AG08396 (cell line): ENCODE measurements around the gene ACVRL1.

Source experiments
- DNase-seq: peaks from one replicate; pipeline ENCODE4 v3.0.0; 2012; ENCODE audit warnings: low spot score, mixed read lengths

ACVRL1 gene

DNA sequence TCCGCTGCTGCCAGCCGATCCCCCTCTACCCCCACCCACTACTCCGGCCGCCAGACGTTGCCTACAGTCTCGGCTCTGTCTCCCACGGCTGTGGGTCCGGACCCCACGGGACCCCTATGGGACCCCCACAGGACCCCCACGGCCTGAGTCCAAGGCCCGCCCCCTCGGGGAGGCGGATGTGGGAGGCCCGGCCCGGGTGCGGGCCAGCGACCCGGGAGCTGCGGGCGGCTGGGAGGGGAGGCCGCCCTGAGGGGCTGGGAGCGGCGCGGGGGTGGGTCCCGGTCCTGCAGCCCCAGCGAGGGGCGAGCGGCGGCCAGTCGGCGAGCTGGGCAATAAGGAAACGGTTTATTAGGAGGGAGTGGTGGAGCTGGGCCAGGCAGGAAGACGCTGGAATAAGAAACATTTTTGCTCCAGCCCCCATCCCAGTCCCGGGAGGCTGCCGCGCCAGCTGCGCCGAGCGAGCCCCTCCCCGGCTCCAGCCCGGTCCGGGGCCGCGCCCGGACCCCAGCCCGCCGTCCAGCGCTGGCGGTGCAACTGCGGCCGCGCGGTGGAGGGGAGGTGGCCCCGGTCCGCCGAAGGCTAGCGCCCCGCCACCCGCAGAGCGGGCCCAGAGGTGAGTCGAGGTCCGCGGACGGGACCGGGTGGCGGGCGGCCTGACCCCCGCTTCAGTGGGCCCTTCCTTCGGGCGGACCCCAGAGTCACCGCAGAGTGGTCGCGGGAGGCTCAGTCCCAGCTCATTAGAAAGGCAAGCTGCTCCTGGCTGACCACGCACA lies at the start of gene ACVRL1:
ACVRL1 (plus strand) TSS at position 422 of the 773 bp plus-strand sequence. CDS start 4,971 bp downstream, outside the sequence.
- peak; percentile 67 for DNase-seq

DNA sequence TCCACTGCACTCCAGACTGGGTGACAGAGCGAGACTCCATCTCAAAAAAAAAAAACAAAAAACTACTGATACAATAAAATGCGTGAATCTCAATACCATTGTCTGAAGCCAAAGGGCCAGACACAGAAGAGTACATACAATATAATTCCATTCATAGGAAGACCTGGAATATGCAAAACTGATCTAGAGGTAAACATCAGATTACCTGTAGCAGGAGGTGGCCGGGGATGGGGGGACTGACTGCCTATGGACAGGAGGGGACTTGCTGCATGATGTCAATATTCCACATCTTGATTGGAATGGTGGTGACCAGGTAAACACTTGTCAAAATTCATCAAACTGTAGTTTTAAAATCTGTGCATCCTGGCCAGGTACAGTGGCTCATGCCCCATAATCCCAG lies 46.3 kb upstream of the ACVRL1 start:
- DNase-seq, result no peak

DNA sequence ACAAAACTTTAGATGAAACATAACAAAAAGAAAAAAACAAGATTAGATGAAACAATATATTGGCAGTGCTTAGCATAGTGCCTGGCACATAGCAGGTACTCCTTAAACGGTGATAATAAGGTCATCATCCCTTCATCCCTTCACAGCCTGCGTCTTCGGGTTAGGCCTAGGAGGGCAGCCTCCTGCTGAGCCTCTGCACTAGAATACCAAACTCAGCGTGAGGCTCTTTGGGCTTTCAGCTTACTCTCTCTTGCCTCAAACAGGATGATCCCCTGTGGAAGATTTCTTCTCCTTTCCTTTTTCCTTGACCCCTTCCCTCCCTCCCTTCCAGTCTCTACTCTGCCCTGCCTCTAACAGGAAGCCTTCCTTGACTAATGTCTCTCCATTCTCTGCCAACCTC lies 44.4 kb upstream of the ACVRL1 start:
- peak; percentile 4 for DNase-seq

DNA sequence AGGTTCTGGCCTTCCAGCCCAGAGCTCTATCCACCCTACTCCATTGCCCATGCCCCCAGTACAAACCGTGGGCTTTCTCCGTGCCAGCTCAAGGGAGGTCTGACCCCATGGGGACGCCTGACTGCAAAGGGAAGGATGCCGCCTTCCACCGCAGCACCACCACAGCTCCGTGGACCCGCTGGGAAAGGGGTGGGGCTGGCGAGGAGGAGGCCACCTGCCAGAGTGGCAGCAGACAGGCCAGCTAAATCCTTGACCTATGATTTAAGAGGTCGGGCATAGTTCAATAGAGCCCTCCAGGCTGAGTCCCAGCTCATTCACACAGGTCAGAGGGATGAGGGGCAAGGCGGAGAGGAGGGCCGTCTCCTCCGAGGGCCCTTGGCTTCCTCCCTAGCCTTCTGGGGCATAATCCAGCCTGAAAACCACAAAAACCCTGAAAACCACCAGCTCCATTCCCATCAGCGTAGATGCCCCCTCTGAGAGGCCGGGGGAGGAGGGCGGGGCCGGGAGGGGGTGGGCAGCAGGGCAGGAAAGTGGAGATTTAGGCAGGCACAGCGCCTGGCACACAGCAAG lies 43.9 kb upstream of the ACVRL1 start:
- peak; percentile 7 for DNase-seq

DNA sequence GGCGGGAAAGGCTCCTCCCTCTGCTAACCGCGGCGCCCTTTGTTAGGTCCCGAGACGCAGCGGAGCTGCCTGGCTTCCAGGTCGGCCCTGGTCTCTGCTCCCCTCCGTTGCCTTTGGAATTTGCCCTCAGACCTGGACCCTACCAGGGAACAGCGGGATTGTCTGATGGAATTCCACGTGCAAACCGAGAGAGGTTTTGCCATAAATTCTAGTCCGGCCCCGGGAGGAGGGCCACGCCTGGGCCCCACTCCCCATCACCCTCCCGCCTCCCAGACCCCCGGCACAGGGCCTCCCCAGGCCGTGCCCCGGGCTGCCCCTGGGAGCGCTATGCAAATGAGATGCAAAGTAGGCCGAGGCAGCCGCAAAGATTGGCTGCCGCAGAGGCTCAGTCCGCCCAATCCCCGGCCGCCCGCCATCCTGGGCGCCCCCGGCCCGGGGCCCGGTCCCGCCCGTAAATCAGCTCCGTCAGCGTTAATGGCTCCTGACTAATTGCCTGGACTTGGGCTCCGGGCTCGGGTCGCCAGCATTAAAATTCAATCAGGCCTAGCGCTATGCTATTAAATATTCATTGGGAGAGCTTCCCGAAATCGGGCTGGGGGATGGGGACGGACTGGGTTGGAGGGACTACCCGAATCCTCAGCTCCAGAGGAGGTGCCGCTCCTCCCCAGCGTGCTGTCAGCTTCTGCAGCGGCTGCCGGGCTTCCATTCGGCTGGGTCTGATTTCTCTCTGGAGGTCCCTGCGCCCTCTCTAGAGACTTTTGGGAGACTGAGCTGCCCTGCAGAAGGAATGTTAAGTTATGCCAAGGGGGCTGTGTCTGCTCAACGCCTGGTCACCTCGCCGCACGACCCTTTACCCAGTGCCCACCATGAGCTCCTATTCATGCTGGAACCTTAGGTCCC lies 43.1 kb upstream of the ACVRL1 start:
- DNase-seq, result peak; percentile 40

DNA sequence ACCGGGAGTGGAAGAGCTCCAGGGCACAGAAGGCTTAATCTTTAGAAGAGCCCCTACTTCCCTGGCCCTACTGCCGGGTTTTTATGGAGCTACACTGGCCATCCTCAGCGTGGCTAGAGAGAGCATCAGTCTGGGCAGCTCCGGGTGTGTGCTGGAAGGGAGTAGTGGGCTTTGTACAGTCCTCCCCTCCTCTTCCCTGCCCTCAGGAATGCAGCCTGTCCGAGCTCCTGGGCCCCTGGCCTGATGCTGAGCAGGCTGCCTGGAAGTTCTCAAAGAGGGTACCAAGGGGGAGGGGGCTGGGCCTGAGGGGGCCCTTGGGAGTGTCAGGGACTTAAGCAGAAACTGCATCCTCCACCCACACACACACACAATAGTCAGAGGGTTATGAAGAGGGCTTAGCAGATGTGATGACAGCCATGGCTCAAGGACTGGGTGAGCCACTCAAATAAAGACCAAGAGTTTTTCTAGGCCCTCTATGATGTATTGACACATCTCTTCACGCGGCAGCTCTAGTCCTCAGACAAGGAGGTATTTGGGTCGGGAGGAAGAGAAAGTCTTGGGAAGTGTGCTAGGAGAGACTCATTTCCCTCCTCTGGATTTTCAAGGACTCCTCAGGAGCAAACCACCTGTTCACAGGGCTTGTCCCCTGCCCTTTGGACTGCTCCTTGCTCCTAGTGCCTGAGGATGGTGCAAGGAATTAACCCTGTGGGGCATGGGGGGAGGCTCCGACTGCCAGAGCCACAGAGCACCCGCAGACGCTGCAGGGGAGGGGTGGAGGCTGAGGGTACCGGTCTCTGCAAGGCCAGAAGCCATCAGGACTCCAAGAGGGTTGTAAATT lies 42.3 kb upstream of the ACVRL1 start:
- DNase-seq, result peak; percentile 31

DNA sequence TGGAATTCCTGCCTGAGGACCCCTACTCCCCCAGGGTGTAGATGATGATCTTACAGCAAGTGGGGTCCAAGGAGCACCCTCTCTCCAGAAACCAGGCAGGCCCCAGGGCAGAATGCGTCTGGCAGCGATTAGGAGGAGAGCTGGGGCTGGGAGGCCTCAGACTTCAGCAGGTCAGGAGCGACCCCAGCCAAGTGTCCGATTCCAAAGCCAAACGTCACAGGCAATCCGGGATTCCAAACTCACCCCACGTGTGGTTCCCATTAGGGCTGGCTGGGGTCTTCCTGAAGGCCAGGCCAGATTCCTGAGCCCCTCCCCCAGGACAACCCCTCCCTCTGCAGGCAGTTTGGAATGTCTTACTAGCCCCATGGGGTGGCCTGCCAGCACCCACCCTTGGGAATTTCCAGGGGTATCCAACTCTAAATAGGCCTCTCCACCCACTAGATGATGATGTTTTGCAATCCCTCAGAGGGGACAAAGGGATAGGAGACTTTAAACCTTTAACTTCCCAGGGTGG lies 41.5 kb upstream of the ACVRL1 start:
- DNase-seq, result peak; percentile 13

DNA sequence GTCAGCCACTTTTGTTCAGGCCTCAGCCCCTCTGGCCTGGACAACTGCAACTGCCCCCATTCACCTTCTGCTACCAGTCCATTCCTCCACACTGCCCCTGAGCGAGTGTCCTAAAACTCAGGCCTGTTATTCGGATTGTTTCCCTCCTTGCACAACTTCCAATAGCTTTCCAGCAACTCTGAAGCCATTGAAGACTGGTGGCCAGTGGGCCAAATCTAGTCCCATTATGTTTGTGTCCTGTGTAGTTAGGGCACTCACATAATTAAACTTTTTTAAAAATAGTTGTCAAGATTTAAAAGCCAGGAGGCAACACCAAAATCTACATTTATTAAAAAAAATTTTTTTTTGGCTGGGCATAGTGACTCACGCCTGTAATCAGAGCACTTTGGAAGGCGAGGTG lies 41.0 kb upstream of the ACVRL1 start:
- DNase-seq, result no peak

DNA sequence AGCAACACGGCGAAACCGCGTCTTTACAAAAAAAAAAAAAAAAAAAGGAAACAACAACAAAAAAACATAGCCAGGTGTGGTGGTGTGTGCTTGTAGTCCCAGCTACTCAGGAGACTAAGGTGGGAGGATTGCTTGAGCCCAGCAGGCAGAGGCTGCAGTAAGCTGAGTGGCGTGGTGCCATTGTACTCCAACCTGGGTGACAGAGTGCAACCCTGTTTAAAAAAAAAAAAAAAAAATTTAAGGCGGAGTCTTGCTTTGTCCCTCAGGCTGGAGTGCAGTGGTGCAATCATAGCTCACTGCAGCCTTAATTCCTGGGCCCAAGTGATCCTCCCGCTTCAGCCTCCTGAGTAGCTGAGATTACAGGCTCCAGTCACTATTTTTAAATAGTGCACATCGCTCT lies 40.5 kb upstream of the ACVRL1 start:
- no peak for DNase-seq

DNA sequence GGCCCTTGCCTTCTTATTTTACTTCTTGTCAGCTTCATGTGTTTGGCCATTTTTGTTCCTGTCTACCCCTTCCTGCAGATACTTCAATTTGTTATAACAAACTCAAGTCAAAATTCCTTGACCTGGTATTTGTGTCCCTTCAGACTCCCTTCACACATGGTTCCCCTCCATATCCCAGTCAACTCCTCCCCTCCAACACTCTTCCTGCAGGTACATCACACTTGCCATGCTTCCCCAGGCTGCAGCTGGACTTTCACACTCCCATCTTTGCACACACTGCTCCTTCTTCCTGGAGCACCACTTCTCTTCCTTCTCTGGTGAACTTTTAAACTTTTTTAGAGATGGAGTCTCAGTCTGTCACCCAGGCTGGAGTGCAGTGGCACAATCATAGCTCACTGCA lies 39.9 kb upstream of the ACVRL1 start:
- DNase-seq, result peak; percentile 6

DNA sequence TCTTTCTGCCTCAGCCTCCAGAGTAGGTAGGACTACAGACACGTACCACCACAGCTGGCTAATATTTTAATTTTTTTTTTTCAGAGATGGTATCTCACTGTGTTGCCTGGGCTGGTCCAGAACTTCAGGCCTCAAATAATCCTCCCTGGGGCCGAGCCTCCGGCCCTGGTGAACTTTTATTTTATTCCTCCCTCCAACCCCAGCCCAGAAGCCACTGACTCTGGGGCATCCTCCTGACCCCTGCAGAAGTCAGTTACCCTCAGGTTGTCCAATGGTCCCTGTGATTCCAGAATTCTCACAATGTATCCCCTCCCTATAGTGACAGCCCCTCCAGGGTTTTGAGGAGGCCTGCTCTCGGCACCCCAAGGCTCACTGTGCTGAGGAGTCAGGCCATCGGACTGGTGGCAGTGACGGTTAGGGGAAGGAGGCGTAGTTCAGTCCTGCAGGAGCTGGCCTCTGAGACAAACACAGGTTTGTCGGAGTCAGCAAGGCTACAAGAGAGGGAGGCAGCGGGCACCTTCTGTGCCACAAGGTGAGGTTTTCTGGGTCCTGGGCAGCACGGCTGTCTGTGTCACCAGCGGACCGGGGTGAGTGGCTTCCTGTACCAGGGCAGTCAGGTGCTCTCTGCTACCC lies 39.4 kb upstream of the ACVRL1 start:
- no peak for DNase-seq

DNA sequence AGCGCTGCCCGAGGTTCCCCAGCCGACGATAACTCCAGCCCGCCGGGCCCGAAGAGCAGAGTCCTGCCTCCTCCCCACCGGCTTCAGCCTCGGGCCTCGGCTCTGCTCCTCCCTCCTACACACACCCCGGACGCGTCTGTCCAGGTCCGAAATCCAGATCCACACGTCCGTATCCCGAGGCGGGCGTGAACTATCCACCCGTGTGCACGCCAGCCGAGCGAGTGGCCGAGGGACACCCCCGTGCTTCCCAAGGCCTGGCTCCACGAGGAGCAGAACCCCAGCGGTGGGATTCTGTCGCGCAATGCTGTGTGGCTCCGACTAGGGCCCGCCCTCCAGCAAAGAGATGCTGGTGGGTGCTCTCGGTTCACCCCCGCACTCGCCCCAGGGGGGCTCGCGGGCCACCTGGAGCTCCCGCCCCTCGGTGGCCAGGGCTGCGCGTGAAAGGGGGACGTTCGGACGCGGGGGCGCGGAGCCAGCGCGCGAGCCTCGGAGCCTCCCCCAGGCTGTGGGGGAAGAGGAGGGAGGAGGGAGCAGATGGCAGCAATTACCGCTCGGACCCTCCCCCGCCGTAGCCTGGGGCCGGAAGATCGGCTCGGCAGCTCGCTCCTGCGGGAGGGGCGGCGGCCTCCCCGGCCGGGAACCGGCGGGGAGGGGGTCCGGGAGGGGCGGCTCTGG lies 38.3 kb upstream of the ACVRL1 start:
- DNase-seq, result peak; percentile 54

DNA sequence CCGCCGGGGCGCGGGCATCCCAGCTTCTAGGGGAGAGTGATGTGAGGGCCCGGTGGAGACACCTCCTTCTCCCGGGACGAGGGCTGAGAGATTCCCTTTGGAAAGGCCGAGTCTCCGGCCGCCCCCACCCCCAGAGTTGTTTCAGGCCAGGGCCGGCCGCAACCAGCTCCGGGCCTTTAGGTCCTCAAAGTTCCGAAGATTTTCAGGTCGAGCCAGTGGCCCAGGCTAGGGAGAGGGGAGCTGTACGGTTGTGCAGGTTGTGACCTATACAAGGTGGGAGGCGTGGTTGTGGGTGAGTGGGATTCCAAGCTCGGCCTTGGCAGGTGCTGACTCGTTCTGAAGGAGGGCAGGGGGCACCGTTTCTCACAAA lies 37.8 kb upstream of the ACVRL1 start:
- DNase-seq, result no peak

DNA sequence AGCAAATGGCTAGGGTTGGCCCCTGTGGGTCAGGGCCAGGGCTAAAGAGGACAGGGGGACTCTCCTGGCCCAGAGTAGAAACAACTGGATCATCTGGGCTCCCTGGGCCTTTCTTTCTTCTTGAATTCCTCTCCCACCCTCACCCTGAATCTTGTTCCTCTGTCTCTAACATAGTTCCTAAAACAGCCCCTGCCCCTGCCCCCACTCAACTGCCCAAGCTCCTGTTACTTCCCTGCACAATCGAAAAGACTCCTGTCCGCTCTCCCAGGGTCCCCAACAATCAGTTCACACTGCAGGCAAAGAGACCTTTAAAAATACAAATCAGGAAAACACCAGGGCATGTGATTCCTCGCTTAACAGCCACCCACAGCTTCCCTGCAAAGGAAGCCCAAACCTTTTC lies 37.4 kb upstream of the ACVRL1 start:
- DNase-seq, result no peak

DNA sequence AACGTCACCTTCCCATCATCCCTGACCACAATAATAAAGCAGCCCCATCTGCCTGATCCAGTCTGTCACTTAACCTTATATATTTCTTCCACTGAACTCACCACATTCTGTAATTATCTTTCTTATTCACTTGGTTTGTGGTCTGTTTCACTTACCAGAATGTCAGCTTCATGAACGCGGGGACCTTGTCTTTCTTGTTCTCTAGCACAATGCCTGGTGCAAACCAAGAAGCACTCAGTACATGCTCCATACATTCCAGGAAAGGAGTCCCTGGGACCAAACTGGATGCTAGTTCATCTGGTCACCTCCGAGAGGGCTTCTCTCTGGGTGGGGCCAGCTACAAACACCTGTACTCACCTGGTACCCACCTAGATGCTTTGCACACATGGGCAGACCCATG lies 36.8 kb upstream of the ACVRL1 start:
- DNase-seq, result no peak

DNA sequence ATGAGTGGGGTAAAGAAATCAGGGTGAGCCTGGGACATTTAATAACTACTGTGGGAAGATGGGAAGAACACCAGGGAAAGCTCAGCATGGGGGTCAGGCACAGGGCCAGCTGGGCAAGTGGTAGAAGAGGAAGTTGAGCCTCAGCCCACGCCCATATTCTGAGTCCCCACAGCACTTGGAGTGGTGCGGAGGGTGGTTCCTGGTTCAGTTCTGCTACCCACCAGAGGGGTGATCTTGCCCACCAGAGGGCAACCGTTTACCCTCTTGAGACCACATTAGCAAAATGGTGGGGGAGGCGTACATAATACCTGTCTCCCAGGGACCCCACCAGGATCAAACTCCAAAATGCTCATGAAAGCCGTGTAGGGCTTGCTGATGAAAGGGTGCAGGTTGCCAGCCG lies 36.2 kb upstream of the ACVRL1 start:
- no peak for DNase-seq

DNA sequence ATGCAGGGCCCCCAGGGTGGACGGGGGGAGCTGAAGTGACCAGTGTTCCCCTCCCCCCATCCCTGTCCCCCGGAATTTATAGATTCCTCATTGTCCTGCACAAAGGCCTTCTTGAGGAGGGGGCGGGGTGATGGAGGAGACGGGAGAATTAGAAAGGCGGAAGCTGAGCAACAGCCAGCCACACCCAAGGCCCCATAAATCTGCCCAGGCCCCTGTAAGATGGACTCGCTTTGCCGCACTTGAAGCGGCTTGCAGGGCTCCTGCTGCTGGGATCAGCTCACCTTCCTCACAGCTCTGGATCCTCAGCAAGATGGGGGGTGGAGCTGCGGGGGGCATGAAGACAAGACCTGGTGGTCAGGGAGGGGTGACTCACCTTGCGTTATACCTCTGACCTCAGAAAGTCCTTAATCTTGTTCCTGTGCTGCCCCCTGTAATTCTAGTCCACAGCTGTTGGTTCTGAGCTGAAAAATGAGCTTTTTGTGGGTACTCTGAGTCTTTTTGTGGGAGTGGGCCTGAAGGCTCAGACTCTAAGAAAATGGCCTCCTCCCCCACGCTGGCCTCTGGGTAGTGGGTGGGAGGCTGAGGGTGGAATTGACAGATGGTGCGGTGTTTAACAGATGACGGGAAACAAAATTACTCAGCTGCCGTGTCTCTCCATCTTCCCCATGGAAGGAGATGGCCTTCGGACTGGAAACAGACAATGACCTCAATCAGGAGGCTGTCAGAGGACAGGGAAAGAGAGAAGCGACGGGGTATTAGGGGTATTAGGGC lies 35.2 kb upstream of the ACVRL1 start:
- DNase-seq, result no peak

DNA sequence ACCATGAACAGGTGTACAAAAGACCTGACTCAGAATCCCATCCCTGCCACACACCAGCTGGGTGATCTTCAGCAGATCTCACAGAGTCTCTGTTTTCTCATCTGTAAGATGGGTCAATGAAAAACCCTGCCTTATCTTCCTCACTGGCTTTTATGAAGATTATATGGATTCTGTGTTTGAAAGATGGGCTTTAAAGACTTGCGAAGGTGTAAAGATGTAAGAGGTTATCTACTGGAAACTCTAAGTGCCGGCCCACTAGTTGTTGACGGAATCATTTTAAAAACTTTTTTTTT lies 34.7 kb upstream of the ACVRL1 start:
- no peak for DNase-seq

DNA sequence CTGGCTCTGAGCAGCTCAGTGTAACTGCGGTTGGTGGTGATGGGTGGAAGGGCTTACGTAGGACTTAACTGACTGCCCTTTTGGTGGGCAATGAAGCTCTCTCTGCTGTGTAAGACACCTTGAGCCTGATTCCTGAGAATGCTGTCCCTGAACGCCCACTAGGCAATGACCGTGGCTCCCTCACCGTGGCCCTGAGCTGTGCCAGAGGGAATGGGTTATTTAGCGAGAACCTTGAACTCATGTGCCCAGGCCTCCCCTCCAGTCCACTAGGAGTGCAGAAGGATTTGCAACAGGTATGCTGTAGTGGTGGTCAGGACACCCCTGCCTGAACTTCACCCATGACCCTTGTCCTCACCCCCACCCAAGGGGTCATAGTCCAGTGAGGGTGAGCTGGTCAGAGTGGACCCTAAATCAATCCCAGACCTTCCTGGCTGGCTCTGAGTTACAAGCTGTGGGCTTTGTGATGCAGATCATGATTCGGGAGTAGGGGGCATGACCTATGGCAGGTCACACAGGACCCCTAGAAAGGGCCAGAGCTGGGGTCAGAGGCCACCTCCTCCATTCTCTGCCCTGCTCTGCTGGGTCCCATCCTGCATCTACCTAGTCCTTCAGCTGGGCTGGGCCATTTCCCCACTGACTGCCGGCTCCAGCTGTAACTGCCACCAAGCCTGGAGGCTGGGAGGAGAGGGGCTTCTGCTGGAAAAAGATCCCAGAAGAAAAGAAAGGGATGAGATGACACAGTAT lies 33.9 kb upstream of the ACVRL1 start:
- no peak for DNase-seq
